Adipocyte (in vitro differentiated cells): ENCODE results near the gene TNFRSF1B.

Source experiments
- DNase-seq: peaks from one replicate; pipeline ENCODE4 v3.0.0-alpha.2; 2015; ENCODE audit warnings: low read depth
- H3K27me3 ChIP-seq: replicated peaks from 2 replicates; pipeline ENCODE4 v1.7.0; 2013; ENCODE audit warnings: mild to moderate bottlenecking, low read length, moderate library complexity; ENCODE audit not compliant: control insufficient read depth, insufficient read depth
- H3K36me3 ChIP-seq: 2 replicates; pipeline ENCODE4 v1.7.0; 2013; ENCODE audit warnings: low read length, mild to moderate bottlenecking, moderate library complexity; ENCODE audit not compliant: control insufficient read depth, insufficient read depth, severe bottlenecking
- H3K4me1 ChIP-seq: 2 replicates; pipeline ENCODE4 v1.7.0; 2013; ENCODE audit warnings: mild to moderate bottlenecking, low read length, moderate library complexity; ENCODE audit not compliant: control insufficient read depth, insufficient read depth
- H3K4me3 ChIP-seq: 2 replicates; pipeline ENCODE4 v1.7.0; 2013; ENCODE audit warnings: mild to moderate bottlenecking, low read length, moderate library complexity
- H3K9ac ChIP-seq: 2 replicates; pipeline ENCODE4 v1.7.0; 2013; ENCODE audit warnings: mild to moderate bottlenecking, low read length, moderate library complexity
- H3K9me3 ChIP-seq: 2 replicates; pipeline ENCODE4 v1.7.0; 2013; ENCODE audit warnings: mild to moderate bottlenecking, low read length, moderate library complexity; ENCODE audit not compliant: control insufficient read depth

TNFRSF1B gene

GRCh38 chr1:12173631-12174121 is 6.9 kb downstream of the TNFRSF1B start:
- Histone ChIP-seq H3K9ac (no peak overlapping the region), H3K4me1 (peaks cover 33% of the 10 kb centered on the region), H3K9me3 (no peaks in the 10 kb centered on the region), H3K4me3 (no peak overlapping the region), H3K27me3 (no peaks in the 10 kb centered on the region), H3K36me3 (no peaks in the 10 kb centered on the region)
- DNase-seq = no peak

DNA sequence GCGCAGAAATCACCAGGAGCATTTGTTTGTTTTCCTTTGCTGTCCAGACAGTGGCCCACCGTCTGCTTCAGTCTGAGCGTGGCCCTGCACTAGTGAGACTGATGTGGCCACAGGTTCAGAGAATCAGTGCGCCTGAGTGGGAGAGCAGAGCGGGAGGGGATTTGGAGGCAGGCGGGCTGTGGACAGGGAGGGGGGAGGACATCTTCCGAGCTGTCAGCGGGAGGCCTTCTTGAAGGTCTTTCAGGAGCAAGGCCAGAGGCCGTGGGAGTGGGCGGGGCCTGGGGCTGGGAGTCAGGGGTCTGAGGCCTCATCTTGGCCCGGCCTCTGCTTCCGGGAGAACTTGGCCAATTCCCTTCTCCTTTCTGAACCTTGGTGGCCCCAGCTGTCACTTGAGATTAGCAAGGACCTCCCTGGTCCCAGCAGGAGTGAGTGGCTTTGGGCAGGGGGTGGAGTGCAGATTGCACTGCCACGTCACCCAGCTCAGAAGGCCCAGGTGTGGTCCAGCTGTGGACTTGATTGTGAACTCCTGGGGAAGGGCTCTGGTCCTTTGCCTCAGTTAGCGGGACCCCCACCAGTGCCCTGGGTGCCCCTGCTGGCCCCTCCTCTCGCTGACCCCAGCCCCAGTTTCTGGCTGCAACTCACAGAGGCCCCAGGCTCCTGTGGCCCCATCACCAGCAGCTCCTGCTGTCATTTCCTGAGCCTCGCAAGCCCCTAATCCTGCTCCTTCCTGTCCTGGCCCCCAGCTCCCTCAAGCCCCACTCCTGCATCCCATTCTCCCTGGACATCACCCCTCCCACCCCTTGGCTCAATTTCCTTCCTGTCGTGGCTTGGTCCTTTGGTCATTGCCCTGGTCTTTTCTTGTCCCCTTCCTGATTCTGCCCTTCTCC is 8.4 kb downstream of the TNFRSF1B start:
- Histone ChIP-seq H3K27me3 (no peaks in the 10 kb centered on the region), H3K4me3 (no peak overlapping the region), H3K36me3 (no peaks in the 10 kb centered on the region), H3K4me1 (peaks cover 23% of the 10 kb centered on the region), H3K9ac (no peak overlapping the region), H3K9me3 (no peaks in the 10 kb centered on the region)
- no peak for DNase-seq

- H3K9ac ChIP-seq = no peak overlapping the region
These were observed 9.7 kb downstream of the TNFRSF1B start for GRCh38 chr1:12176298-12177118.

GRCh38 chr1:12177156-12177998 is 10.6 kb downstream of the TNFRSF1B start:
- Histone ChIP-seq H3K4me3 (no peak overlapping the region), H3K27me3 (no peaks in the 10 kb centered on the region), H3K9ac (no peak overlapping the region), H3K9me3 (no peaks in the 10 kb centered on the region), H3K36me3 (no peaks in the 10 kb centered on the region), H3K4me1 (peaks cover 24% of the 10 kb centered on the region)
- DNase-seq = no peak

More at GRCh38 chr1:12176298-12177118, 9.7 kb downstream of the TNFRSF1B start:
- Histone ChIP-seq H3K36me3 (no peaks in the 10 kb centered on the region), H3K27me3 (no peaks in the 10 kb centered on the region), H3K9me3 (no peaks in the 10 kb centered on the region), H3K4me1 (peaks cover 20% of the 10 kb centered on the region), H3K4me3 (no peak overlapping the region)
- no peak for DNase-seq

- Histone ChIP-seq H3K27me3 (no peaks in the 10 kb centered on the region), H3K9me3 (no peaks in the 10 kb centered on the region), H3K4me1 (peaks cover 24% of the 10 kb centered on the region), H3K36me3 (no peaks in the 10 kb centered on the region), H3K4me3 (no peak overlapping the region), H3K9ac (no peak overlapping the region)
- peak; percentile 81 for DNase-seq
These were observed 11.2 kb downstream of the TNFRSF1B start for GRCh38 chr1:12177999-12178441.

DNA sequence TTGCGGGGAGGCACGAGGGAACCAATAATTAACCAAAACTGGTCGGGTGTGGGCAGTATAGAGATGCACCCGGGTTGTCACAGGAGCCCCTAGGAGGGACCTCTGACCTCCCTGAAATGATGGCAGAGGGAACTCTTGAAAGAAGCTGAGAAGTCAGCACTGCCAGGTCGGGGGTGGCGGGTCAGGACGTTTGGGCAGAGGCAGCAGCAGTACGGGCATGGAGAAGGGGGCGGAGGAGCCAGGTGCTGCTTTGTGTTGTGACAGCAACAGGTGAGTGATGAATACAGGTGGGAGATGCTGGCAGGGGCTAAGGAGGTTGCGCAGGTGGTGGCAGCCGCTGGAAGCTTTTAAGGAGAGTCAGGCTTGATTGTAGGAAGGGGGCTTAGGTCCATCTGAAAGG is 11.7 kb downstream of the TNFRSF1B start:
- Histone ChIP-seq H3K9ac (no peak overlapping the region), H3K4me3 (no peak overlapping the region), H3K27me3 (no peaks in the 10 kb centered on the region), H3K4me1 (peaks cover 24% of the 10 kb centered on the region), H3K9me3 (no peaks in the 10 kb centered on the region), H3K36me3 (no peaks in the 10 kb centered on the region)
- DNase-seq = no peak

DNA sequence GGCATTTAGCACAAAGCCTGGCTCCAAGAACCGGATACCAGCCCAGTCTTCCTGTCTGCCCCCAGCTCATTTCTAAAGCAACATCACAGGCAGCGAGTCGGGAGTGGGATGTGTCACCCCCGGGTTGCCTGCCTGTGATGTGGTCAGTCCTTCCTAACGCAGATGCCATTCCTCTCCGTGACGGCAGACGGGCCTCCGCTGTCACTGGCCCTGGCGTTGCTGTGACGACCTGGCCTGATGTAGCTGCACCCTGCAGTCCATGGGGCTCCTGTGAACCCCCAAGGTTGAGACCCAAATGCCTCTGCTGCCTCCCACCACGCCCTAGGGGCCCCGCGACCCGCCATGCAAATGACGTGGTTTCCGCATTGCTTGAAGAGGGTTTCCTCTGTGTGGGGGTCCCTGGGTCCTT is 12.3 kb downstream of the TNFRSF1B start:
- Histone ChIP-seq H3K9ac (no peak overlapping the region), H3K4me1 (peaks cover 30% of the 10 kb centered on the region), H3K36me3 (no peaks in the 10 kb centered on the region), H3K4me3 (no peak overlapping the region), H3K27me3 (no peaks in the 10 kb centered on the region), H3K9me3 (no peaks in the 10 kb centered on the region)
- DNase-seq = peak; percentile 59

DNA sequence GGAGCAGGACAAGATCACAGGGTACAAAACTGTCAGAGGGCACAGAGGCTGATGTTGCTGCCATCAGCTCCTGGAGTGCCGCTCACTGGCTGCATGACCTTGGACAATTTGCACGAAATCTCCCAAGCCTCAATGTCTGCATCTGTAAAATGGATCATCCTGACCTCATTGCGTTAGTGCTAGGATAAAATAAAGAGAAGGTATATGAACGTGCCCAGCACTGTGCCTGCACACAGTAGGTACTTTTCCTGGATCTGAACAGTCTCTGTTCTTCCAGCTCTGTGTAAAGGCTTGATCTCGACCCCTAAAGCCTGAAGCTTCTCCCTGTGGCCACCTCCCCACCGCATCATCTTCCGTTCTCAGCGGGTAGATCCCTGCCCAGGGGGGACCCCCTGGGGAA is 12.9 kb downstream of the TNFRSF1B start:
- H3K27me3 ChIP-seq = no peaks in the 10 kb centered on the region
- DNase-seq = no peak
- no peaks in the 10 kb centered on the region for H3K9me3 ChIP-seq
- H3K4me3 ChIP-seq = no peak overlapping the region
- no peaks in the 10 kb centered on the region for H3K36me3 ChIP-seq
- peaks cover 34% of the 10 kb centered on the region for H3K4me1 ChIP-seq
- H3K9ac ChIP-seq = no peak overlapping the region

DNA sequence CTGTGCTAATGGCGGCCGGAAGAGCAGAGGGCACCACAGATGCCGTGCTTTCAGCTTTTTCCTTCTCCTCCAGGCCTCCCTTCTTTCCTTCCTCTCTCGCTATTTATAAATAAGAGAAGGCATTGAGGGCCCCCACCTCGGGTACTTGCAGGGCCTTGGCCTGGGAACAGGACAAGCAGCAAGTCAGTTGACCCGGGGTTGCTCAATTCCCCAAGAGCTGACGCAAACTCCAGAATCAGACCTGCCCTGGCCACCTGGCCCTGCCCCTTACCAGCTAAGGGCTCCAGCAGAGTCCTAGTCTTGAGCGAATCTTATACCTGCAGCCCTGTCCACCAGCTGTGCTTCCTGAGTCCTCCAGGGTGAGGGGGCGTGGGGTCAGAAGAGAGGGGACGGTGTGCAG is 13.5 kb downstream of the TNFRSF1B start:
- no peak overlapping the region for H3K9ac ChIP-seq
- DNase-seq = no peak
- no peaks in the 10 kb centered on the region for H3K27me3 ChIP-seq
- no peak overlapping the region for H3K4me3 ChIP-seq
- H3K9me3 ChIP-seq = no peaks in the 10 kb centered on the region
- H3K36me3 ChIP-seq = no peaks in the 10 kb centered on the region
- H3K4me1 ChIP-seq = peaks cover 38% of the 10 kb centered on the region

DNA sequence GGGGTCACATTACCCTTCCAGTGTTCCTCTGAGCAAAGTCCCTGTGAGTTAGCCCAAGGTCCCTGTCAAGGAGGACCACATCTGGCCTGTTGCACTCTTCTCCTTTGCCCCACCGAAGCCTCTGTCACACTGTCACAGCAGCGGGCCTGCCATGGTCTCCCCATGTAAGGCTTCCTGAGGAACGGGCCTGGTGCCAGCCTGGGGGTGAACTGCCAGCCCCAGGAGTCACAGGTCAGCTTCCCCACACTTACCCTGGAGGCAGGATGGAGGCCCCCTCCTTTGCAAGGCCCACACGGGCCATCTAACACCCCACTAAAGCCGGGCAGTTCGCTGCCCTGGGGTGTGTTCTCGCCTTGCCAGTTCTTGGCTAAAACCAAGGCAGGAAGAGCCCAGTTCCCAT is 14.1 kb downstream of the TNFRSF1B start:
- no peak for DNase-seq
- Histone ChIP-seq H3K4me1 (peaks cover 44% of the 10 kb centered on the region), H3K9ac (no peak overlapping the region), H3K9me3 (no peaks in the 10 kb centered on the region), H3K4me3 (no peak overlapping the region), H3K36me3 (no peaks in the 10 kb centered on the region), H3K27me3 (no peaks in the 10 kb centered on the region)
